ENCODE measurements around the gene ZSCAN20.
"Not testable (repeated sequence)": the region's sequence is repeated elsewhere in the genome, so short reads cannot be mapped to it uniquely, and the experiment has no call there.

The ZSCAN20 gene

GRCh38 chr1:33488624-33489023 lies 16.2 kb downstream of the ZSCAN20 start:
- Histone ChIP-seq H3K9me3 (ENCODE audit: control insufficient read depth, insufficient read depth, low read length) (no peaks in the 10 kb centered on the region; the same call in 1 of the 2 replicates), H3K36me3 (ENCODE audit: insufficient read depth, low read length) (0 out of 2 replicates have a peak, but pooled peaks cover 3% of the 10 kb centered on the region), H3K4me1 (ENCODE audit: insufficient read depth, low read length) (no peaks in the 10 kb centered on the region), H3K9ac (ENCODE audit: low read depth, low read length) (no peak overlapping the region)

DNA sequence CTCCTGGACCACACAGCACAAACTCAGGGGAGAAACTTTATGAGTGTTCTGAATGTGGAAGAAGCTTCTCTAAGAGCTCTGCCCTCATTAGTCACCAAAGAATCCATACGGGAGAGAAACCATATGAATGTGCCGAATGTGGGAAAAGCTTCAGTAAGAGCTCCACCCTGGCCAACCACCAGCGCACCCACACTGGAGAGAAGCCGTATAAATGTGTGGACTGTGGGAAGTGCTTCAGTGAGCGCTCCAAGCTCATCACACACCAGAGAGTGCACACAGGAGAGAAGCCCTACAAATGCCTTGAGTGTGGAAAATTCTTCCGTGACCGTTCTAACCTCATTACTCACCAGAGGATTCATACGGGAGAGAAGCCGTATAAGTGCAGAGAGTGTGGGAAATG lies 22.5 kb downstream of the ZSCAN20 start:
- Histone ChIP-seq H3K9me3 (ENCODE audit: control insufficient read depth, insufficient read depth, low read length) (peaks cover 14% of the 10 kb centered on the region), H3K9ac (ENCODE audit: low read depth, low read length) (no peak overlapping the region), H3K36me3 (ENCODE audit: insufficient read depth, low read length) (peaks cover 4% of the 10 kb centered on the region; the same call in 1 of the 2 replicates), H3K4me1 (ENCODE audit: insufficient read depth, low read length) (no peaks in the 10 kb centered on the region)

GRCh38 chr1:33497410-33497809 lies 25.0 kb downstream of the ZSCAN20 start:
- no peaks in the 10 kb centered on the region for H3K4me1 ChIP-seq (ENCODE audit: insufficient read depth, low read length)
- H3K9me3 ChIP-seq (ENCODE audit: control insufficient read depth, insufficient read depth, low read length), result peaks cover 14% of the 10 kb centered on the region
- H3K36me3 ChIP-seq (ENCODE audit: insufficient read depth, low read length), result peaks cover 4% of the 10 kb centered on the region; the same call in 1 of the 2 replicates
- H3K9ac ChIP-seq (ENCODE audit: low read depth, low read length), result no peak overlapping the region

GRCh38 chr1:33500547-33500946 lies 28.1 kb downstream of the ZSCAN20 start:
- Histone ChIP-seq H3K9me3 (ENCODE audit: control insufficient read depth, insufficient read depth, low read length) (peaks cover 3% of the 10 kb centered on the region), H3K9ac (ENCODE audit: low read depth, low read length) (no peak overlapping the region), H3K4me1 (ENCODE audit: insufficient read depth, low read length) (no peaks in the 10 kb centered on the region), H3K36me3 (ENCODE audit: insufficient read depth, low read length) (0 out of 2 replicates have a peak, but pooled peaks cover 3% of the 10 kb centered on the region)

GRCh38 chr1:33501309-33501708 lies 28.9 kb downstream of the ZSCAN20 start:
- Histone ChIP-seq H3K4me1 (ENCODE audit: insufficient read depth, low read length) (no peaks in the 10 kb centered on the region), H3K9me3 (ENCODE audit: control insufficient read depth, insufficient read depth, low read length) (peaks cover 2% of the 10 kb centered on the region; the same call in 1 of the 2 replicates), H3K9ac (ENCODE audit: low read depth, low read length) (no peak overlapping the region), H3K36me3 (ENCODE audit: insufficient read depth, low read length) (no peaks in the 10 kb centered on the region)

- no peaks in the 10 kb centered on the region for H3K36me3 ChIP-seq (ENCODE audit: insufficient read depth, low read length)
- H3K9me3 ChIP-seq (ENCODE audit: control insufficient read depth, insufficient read depth, low read length), result no peaks in the 10 kb centered on the region
- no peak overlapping the region for H3K9ac ChIP-seq (ENCODE audit: low read depth, low read length)
- H3K4me1 ChIP-seq (ENCODE audit: insufficient read depth, low read length), result no peaks in the 10 kb centered on the region
Observed at GRCh38 chr1:33501774-33502173, 29.3 kb downstream of the ZSCAN20 start.

DNA sequence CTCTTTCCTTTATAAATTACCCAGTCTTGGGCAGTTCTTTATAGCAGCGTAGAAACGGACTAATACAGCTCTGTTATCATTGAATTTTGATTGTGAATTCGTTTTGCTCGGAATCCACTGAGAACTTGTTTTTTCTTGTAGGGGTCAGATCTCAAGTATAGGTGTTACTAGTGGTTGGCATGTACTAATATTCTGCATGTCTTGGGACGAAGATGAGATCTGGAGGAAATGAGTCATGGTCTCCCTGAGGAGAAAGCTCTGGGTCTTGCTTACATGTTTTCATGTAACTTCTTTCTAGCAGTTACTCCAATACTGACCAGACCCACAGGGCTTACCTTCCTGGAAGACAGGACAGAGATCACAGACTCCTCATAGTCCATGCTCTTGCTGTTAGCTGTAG lies 30.3 kb downstream of the ZSCAN20 start:
- H3K9ac ChIP-seq (ENCODE audit: low read depth, low read length), result no peak overlapping the region
- H3K36me3 ChIP-seq (ENCODE audit: insufficient read depth, low read length), result no peaks in the 10 kb centered on the region
- H3K4me1 ChIP-seq (ENCODE audit: insufficient read depth, low read length), result no peaks in the 10 kb centered on the region
- H3K9me3 ChIP-seq (ENCODE audit: control insufficient read depth, insufficient read depth, low read length), result no peaks in the 10 kb centered on the region

DNA sequence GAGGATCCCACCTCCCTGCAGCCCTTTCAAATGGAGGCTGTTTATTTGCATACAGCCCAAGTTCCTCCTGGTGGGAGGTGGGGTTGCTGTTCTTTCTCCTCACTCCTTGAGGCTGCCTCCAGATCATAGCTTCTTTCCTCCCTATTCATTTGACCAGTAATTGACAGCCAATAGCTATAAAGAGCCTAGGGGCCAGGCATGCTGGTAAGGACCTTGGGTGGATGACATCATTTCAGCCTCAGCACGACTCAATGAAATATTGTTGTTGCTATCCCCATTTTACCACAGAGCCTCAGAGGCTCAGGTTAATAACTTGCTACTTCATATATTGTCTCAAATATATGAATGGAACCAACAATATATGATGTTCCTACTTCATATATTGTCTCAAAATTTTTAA lies 31.1 kb downstream of the ZSCAN20 start:
- Histone ChIP-seq H3K9ac (ENCODE audit: low read depth, low read length) (no peak overlapping the region), H3K9me3 (ENCODE audit: control insufficient read depth, insufficient read depth, low read length) (no peaks in the 10 kb centered on the region), H3K4me1 (ENCODE audit: insufficient read depth, low read length) (no peaks in the 10 kb centered on the region), H3K36me3 (ENCODE audit: insufficient read depth, low read length) (no peaks in the 10 kb centered on the region)

- no peak overlapping the region for H3K9ac ChIP-seq (ENCODE audit: low read depth, low read length)
- no peaks in the 10 kb centered on the region for H3K36me3 ChIP-seq (ENCODE audit: insufficient read depth, low read length)
- no peaks in the 10 kb centered on the region for H3K9me3 ChIP-seq (ENCODE audit: control insufficient read depth, insufficient read depth, low read length)
- no peaks in the 10 kb centered on the region for H3K4me1 ChIP-seq (ENCODE audit: insufficient read depth, low read length)
Observed at GRCh38 chr1:33507661-33508060, 35.2 kb downstream of the ZSCAN20 start.

DNA sequence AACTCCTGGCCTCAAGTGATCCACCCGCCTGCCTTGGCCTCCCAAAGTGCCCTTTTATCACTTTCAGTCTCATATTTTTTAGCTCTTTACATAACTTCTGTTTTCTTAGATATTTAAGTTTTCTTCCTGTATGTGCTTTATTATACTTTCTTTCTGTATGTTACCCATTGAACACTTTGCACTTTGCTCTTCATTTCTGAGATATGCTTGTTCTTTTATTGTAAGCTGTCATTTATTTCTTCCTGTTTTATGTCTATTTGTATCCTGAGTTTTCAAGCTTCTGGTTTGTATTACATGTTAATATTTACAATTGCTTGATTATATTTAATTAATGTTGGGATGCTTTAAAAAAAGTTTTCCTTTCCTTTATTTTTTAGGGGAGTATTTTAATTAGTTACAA lies 35.7 kb downstream of the ZSCAN20 start:
- Histone ChIP-seq H3K36me3 (ENCODE audit: insufficient read depth, low read length) (no peaks in the 10 kb centered on the region), H3K9me3 (ENCODE audit: control insufficient read depth, insufficient read depth, low read length) (no peaks in the 10 kb centered on the region), H3K4me1 (ENCODE audit: insufficient read depth, low read length) (no peaks in the 10 kb centered on the region), H3K9ac (ENCODE audit: low read depth, low read length) (no peak overlapping the region)

GRCh38 chr1:33509276-33509675 lies 36.8 kb downstream of the ZSCAN20 start:
- not testable (repeated sequence) for H3K9me3 ChIP-seq (ENCODE audit: control insufficient read depth, insufficient read depth, low read length); H3K4me1 ChIP-seq (ENCODE audit: insufficient read depth, low read length); H3K36me3 ChIP-seq (ENCODE audit: insufficient read depth, low read length); H3K9ac ChIP-seq (ENCODE audit: low read depth, low read length)

DNA sequence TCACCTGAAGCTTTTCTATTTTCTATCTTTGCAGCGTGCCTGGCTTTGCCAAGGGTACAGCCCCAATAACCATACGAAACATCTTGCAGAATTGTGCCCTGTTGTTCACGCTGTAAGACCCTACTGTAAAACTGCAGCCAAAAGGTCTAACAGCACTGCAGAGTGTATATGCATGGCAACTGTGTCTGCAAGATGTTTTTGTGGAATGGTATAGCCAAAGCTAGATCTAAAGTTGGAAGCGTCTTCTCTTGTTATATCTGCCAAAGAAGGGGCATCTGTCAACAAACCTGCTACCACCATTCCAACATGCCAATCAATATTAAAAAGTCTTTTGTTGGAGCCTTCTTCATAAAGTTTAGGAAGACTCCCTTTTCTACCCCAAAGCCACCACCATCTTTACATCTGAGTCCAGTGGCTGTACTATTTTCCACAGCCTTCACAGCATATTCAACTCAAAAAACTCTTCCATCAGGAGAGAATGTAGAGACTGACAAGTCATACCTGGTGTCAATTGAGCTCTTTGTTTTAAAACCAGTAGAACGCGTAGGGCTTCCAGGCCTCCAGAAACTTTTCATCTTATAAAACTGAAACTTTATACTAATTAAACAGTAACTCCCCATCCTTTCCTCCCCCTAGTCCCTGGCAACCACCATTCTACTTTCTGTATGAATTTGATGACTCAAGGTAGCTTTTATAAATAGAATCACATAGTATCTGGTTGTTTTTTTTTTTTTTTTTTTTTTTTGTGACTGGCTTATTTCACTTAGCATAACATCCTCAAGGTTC lies 40.0 kb downstream of the ZSCAN20 start:
- Histone ChIP-seq H3K9me3 (ENCODE audit: control insufficient read depth, insufficient read depth, low read length) (no peaks in the 10 kb centered on the region), H3K9ac (ENCODE audit: low read depth, low read length) (no peak overlapping the region), H3K4me1 (ENCODE audit: insufficient read depth, low read length) (peaks cover 9% of the 10 kb centered on the region; the same call in 1 of the 2 replicates), H3K36me3 (ENCODE audit: insufficient read depth, low read length) (no peaks in the 10 kb centered on the region)

DNA sequence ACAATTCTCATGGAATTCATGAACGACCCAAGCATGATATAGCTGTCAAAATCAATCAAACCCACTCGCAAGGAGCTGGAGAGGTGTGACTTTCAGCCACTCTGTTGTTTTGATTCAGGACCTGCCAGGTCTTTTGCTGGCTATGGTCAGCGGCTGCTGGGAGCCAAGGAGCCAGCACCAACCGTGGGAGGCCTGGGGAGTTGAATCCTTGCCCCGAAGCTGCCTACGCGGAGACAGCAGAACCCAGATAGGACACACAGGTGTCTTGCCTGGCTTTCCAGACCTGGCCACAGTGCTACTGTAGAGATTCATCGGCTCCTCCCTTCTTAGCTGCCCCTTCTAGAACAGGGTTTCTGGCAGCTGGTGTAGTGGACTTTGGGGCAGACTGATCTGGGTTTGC lies 42.7 kb downstream of the ZSCAN20 start:
- no peak overlapping the region for H3K9ac ChIP-seq (ENCODE audit: low read depth, low read length)
- H3K9me3 ChIP-seq (ENCODE audit: control insufficient read depth, insufficient read depth, low read length), result no peaks in the 10 kb centered on the region
- H3K36me3 ChIP-seq (ENCODE audit: insufficient read depth, low read length), result no peaks in the 10 kb centered on the region
- peaks cover 9% of the 10 kb centered on the region; the same call in 1 of the 2 replicates for H3K4me1 ChIP-seq (ENCODE audit: insufficient read depth, low read length)

DNA sequence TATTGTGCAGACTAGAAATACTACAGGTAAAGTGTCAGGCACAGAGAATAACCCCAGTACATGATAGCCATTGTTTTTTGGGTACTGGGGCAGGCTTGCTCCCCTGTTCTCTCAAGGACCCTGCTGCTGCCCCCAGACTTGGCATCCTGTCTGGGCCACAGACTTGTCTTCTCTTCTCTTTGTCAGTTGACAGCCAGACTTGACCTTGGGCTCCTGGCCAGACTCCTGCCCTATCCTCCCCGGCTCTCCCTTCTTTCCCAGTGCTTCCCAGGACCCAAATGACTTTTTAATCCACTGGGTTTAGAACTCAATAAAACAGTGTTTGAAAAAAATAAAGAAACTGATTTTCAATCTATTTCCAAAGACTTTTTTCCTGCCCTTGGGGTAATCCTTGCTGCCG lies 43.2 kb downstream of the ZSCAN20 start:
- Histone ChIP-seq H3K4me1 (ENCODE audit: insufficient read depth, low read length) (peaks cover 9% of the 10 kb centered on the region; the same call in 1 of the 2 replicates), H3K9ac (ENCODE audit: low read depth, low read length) (no peak overlapping the region), H3K36me3 (ENCODE audit: insufficient read depth, low read length) (no peaks in the 10 kb centered on the region), H3K9me3 (ENCODE audit: control insufficient read depth, insufficient read depth, low read length) (no peaks in the 10 kb centered on the region)

GRCh38 chr1:33516428-33516827 lies 44.0 kb downstream of the ZSCAN20 start:
- Histone ChIP-seq H3K9me3 (ENCODE audit: control insufficient read depth, insufficient read depth, low read length) (no peaks in the 10 kb centered on the region), H3K4me1 (ENCODE audit: insufficient read depth, low read length) (peaks cover 9% of the 10 kb centered on the region; the same call in 1 of the 2 replicates), H3K9ac (ENCODE audit: low read depth, low read length) (no peak overlapping the region), H3K36me3 (ENCODE audit: insufficient read depth, low read length) (no peaks in the 10 kb centered on the region)

All from ES-I3 (cell line).